Measurements from ENCODE around the gene CD79B. TPM values are rescaled to one million over a fixed set of nuclear protein-coding genes. Genes with fewer than 3 reads are reported as not detected.
"Not testable (repeated sequence)": the region's sequence is repeated elsewhere in the genome, so short reads cannot be mapped to it uniquely, and the experiment has no call there.

Gene CD79B
- polyA plus RNA-seq, 1 donor (not counting 4 experiments of a cell fraction or from before 2014, with no cell fraction given), result 0.07 TPM

- H3K36me3 ChIP-seq (ENCODE audit: control insufficient read depth in 2 of 2, extremely low read depth in 1 of 2, insufficient read depth in 2 of 2, low read length in 2 of 2); H3K27me3 ChIP-seq (ENCODE audit: control insufficient read depth, extremely low read depth, insufficient read depth, low read length); H3K4me3 ChIP-seq (ENCODE audit: control insufficient read depth in 2 of 3, extremely low read depth in 1 of 3, insufficient read depth in 2 of 3, low read depth in 1 of 3, low read length in 3 of 3); H3K4me1 ChIP-seq (ENCODE audit: control insufficient read depth, extremely low read depth, insufficient read depth, low read length); H3K27ac ChIP-seq (ENCODE audit: control insufficient read depth, insufficient read depth, low read length); H3K9me1 ChIP-seq (ENCODE audit: control insufficient read depth, extremely low read depth, insufficient read depth, low read length); FAIRE-seq; H3K9ac ChIP-seq (ENCODE audit: control insufficient read depth, extremely low read depth, insufficient read depth, low read length); H3K9me3 ChIP-seq (ENCODE audit: control insufficient read depth, low read depth, low read length); dilution Hi-C loops (cut with MboI; ENCODE audit: extremely low pct_ligation_motif_present, low sequenced_read_pairs); H3K4me2 ChIP-seq (ENCODE audit: control insufficient read depth, extremely low read depth, insufficient read depth, low read depth, low read length); H4K20me1 ChIP-seq (ENCODE audit: control insufficient read depth, extremely low read depth, insufficient read depth, low read length); H3K79me2 ChIP-seq (ENCODE audit: control insufficient read depth, insufficient read depth, low read length); DNase-seq (ENCODE audit: low read depth, low spot score); H2AFZ ChIP-seq (ENCODE audit: control insufficient read depth, low read length): not testable (repeated sequence)
These were observed 37.3 kb downstream of the CD79B start for GRCh38 chr17:63894821-63895220.

GRCh38 chr17:63894021-63894420 lies 38.1 kb downstream of the CD79B start:
- H4K20me1 ChIP-seq (ENCODE audit: control insufficient read depth, extremely low read depth, insufficient read depth, low read length); H3K9me3 ChIP-seq (ENCODE audit: control insufficient read depth, low read depth, low read length); H2AFZ ChIP-seq (ENCODE audit: control insufficient read depth, low read length); H3K4me3 ChIP-seq (ENCODE audit: control insufficient read depth in 2 of 3, extremely low read depth in 1 of 3, insufficient read depth in 2 of 3, low read depth in 1 of 3, low read length in 3 of 3); H3K27ac ChIP-seq (ENCODE audit: control insufficient read depth, insufficient read depth, low read length); DNase-seq (ENCODE audit: low read depth, low spot score); H3K27me3 ChIP-seq (ENCODE audit: control insufficient read depth, extremely low read depth, insufficient read depth, low read length); H3K36me3 ChIP-seq (ENCODE audit: control insufficient read depth in 2 of 2, extremely low read depth in 1 of 2, insufficient read depth in 2 of 2, low read length in 2 of 2); H3K79me2 ChIP-seq (ENCODE audit: control insufficient read depth, insufficient read depth, low read length); H3K4me1 ChIP-seq (ENCODE audit: control insufficient read depth, extremely low read depth, insufficient read depth, low read length); H3K4me2 ChIP-seq (ENCODE audit: control insufficient read depth, extremely low read depth, insufficient read depth, low read depth, low read length); H3K9ac ChIP-seq (ENCODE audit: control insufficient read depth, extremely low read depth, insufficient read depth, low read length); dilution Hi-C loops (cut with MboI; ENCODE audit: extremely low pct_ligation_motif_present, low sequenced_read_pairs); FAIRE-seq; H3K9me1 ChIP-seq (ENCODE audit: control insufficient read depth, extremely low read depth, insufficient read depth, low read length): not testable (repeated sequence)

GRCh38 chr17:63892316-63893037 lies 39.7 kb downstream of the CD79B start:
- H3K9me3 ChIP-seq (ENCODE audit: control insufficient read depth, low read depth, low read length); H3K4me2 ChIP-seq (ENCODE audit: control insufficient read depth, extremely low read depth, insufficient read depth, low read depth, low read length); H3K9ac ChIP-seq (ENCODE audit: control insufficient read depth, extremely low read depth, insufficient read depth, low read length); H3K9me1 ChIP-seq (ENCODE audit: control insufficient read depth, extremely low read depth, insufficient read depth, low read length); H3K27ac ChIP-seq (ENCODE audit: control insufficient read depth, insufficient read depth, low read length); H3K36me3 ChIP-seq (ENCODE audit: control insufficient read depth in 2 of 2, extremely low read depth in 1 of 2, insufficient read depth in 2 of 2, low read length in 2 of 2); FAIRE-seq; H3K27me3 ChIP-seq (ENCODE audit: control insufficient read depth, extremely low read depth, insufficient read depth, low read length); H3K79me2 ChIP-seq (ENCODE audit: control insufficient read depth, insufficient read depth, low read length); H3K4me1 ChIP-seq (ENCODE audit: control insufficient read depth, extremely low read depth, insufficient read depth, low read length); DNase-seq (ENCODE audit: low read depth, low spot score); dilution Hi-C loops (cut with MboI; ENCODE audit: extremely low pct_ligation_motif_present, low sequenced_read_pairs); H4K20me1 ChIP-seq (ENCODE audit: control insufficient read depth, extremely low read depth, insufficient read depth, low read length); H3K4me3 ChIP-seq (ENCODE audit: control insufficient read depth in 2 of 3, extremely low read depth in 1 of 3, insufficient read depth in 2 of 3, low read depth in 1 of 3, low read length in 3 of 3); H2AFZ ChIP-seq (ENCODE audit: control insufficient read depth, low read length): not testable (repeated sequence)

Data from keratinocyte (primary cell).